Muscle layer of colon (tissue), 2 donors: Measurements from ENCODE around the gene DTX1.

Experiments
- H3K27ac ChIP-seq: one replicate; pipeline ENCODE4 v1.7.0; 2013; ENCODE audit warnings: low read depth, mild to moderate bottlenecking, low read length, moderate library complexity
- H3K27me3 ChIP-seq, 2 donors: one replicate each; pipeline ENCODE4 v1.7.0; 2013; ENCODE audit warnings: low read length in 2 of 2, mild to moderate bottlenecking in 2 of 2; ENCODE audit not compliant: insufficient read depth in 2 of 2, control insufficient read depth in 1 of 2
- H3K36me3 ChIP-seq: one replicate; pipeline ENCODE4 v1.7.0; 2013; ENCODE audit warnings: mild to moderate bottlenecking, low read length; ENCODE audit not compliant: insufficient read depth
- H3K4me1 ChIP-seq: one replicate; pipeline ENCODE4 v1.7.0; 2013; ENCODE audit warnings: mild to moderate bottlenecking, low read length; ENCODE audit not compliant: insufficient read depth
- H3K4me3 ChIP-seq, 2 donors: one replicate each; pipeline ENCODE4 v1.7.0; 2013; ENCODE audit warnings: low read length in 2 of 2, low read depth in 1 of 2, mild to moderate bottlenecking in 1 of 2, moderate library complexity in 1 of 2
- H3K9ac ChIP-seq: one replicate; pipeline ENCODE4 v1.7.0; 2013; ENCODE audit warnings: low read length
- H3K9me3 ChIP-seq: one replicate; pipeline ENCODE4 v1.7.0; 2013; ENCODE audit warnings: mild to moderate bottlenecking, low read length
- donor health status: abdominal sarcoma.
- donor health status: Adenocarcinoma of cecum.

Gene DTX1

GRCh38 chr12:113128802-113129663 lies 72.5 kb downstream of the DTX1 start:
- Histone ChIP-seq H3K27me3 (no peaks in the 10 kb centered on the region), H3K36me3 (no peaks in the 10 kb centered on the region), H3K4me1 (no peaks in the 10 kb centered on the region), H3K4me3 (no peak overlapping the region), H3K27ac (no peak overlapping the region), H3K9ac (no peak overlapping the region), H3K9me3 (no peaks in the 10 kb centered on the region)

- Histone ChIP-seq H3K9me3 (no peaks in the 10 kb centered on the region), H3K36me3 (no peaks in the 10 kb centered on the region), H3K9ac (no peak overlapping the region), H3K27me3 (peaks cover 0 to 7% of the 10 kb centered on the region in 2 donors), H3K27ac (no peak overlapping the region), H3K4me3 (no peak overlapping the region), H3K4me1 (no peaks in the 10 kb centered on the region)
Observed at GRCh38 chr12:113129664-113130456, 73.3 kb downstream of the DTX1 start.

GRCh38 chr12:113130457-113131135 lies 74.1 kb downstream of the DTX1 start:
- no peak overlapping the region for H3K4me3 ChIP-seq
- no peak overlapping the region for H3K9ac ChIP-seq
- H3K27ac ChIP-seq, result no peak overlapping the region
- H3K9me3 ChIP-seq, result no peaks in the 10 kb centered on the region
- no peaks in the 10 kb centered on the region for H3K4me1 ChIP-seq
- no peaks in the 10 kb centered on the region for H3K36me3 ChIP-seq
- H3K27me3 ChIP-seq, result peaks cover 0 to 15% of the 10 kb centered on the region in 2 donors

- H3K4me3 ChIP-seq, result no peak overlapping the region
- no peak overlapping the region for H3K27ac ChIP-seq
- no peak overlapping the region for H3K9ac ChIP-seq
- no peaks in the 10 kb centered on the region for H3K9me3 ChIP-seq
- no peaks in the 10 kb centered on the region for H3K4me1 ChIP-seq
- no peaks in the 10 kb centered on the region for H3K36me3 ChIP-seq
- peaks cover 0 to 21% of the 10 kb centered on the region in 2 donors for H3K27me3 ChIP-seq
Observed at GRCh38 chr12:113131556-113131955, 75.0 kb downstream of the DTX1 start.

- Histone ChIP-seq H3K9me3 (no peaks in the 10 kb centered on the region), H3K27ac (no peak overlapping the region), H3K4me1 (no peaks in the 10 kb centered on the region), H3K36me3 (no peaks in the 10 kb centered on the region), H3K27me3 (peaks cover 0 to 28% of the 10 kb centered on the region in 2 donors), H3K4me3 (no peak overlapping the region), H3K9ac (no peak overlapping the region)
Observed at GRCh38 chr12:113133036-113133435, 76.5 kb downstream of the DTX1 start.

- Histone ChIP-seq H3K4me3 (no peak overlapping the region), H3K36me3 (no peaks in the 10 kb centered on the region), H3K27ac (no peak overlapping the region), H3K27me3 (peaks cover 0 to 28% of the 10 kb centered on the region in 2 donors), H3K9me3 (no peaks in the 10 kb centered on the region), H3K9ac (no peak overlapping the region), H3K4me1 (no peaks in the 10 kb centered on the region)
Observed at GRCh38 chr12:113133666-113134065, 77.1 kb downstream of the DTX1 start.

GRCh38 chr12:113134071-113134470 lies 77.5 kb downstream of the DTX1 start:
- Histone ChIP-seq H3K9me3 (no peaks in the 10 kb centered on the region), H3K27me3 (peaks cover 0 to 28% of the 10 kb centered on the region in 2 donors), H3K27ac (no peak overlapping the region), H3K9ac (no peak overlapping the region), H3K36me3 (no peaks in the 10 kb centered on the region), H3K4me1 (no peaks in the 10 kb centered on the region), H3K4me3 (no peak overlapping the region)

GRCh38 chr12:113134521-113134951 lies 78.0 kb downstream of the DTX1 start:
- no peak overlapping the region for H3K4me3 ChIP-seq
- H3K9ac ChIP-seq, result no peak overlapping the region
- H3K27ac ChIP-seq, result no peak overlapping the region
- peaks cover 0 to 28% of the 10 kb centered on the region in 2 donors for H3K27me3 ChIP-seq
- no peaks in the 10 kb centered on the region for H3K9me3 ChIP-seq
- no peaks in the 10 kb centered on the region for H3K4me1 ChIP-seq
- H3K36me3 ChIP-seq, result no peaks in the 10 kb centered on the region

- Histone ChIP-seq H3K9me3 (no peaks in the 10 kb centered on the region), H3K9ac (no peak within 1 kb of the TSS), H3K4me3 (no peak within 1 kb of the TSS), H3K36me3 (no peaks in the 10 kb centered on the region), H3K27me3 (peaks cover 0 to 28% of the 10 kb centered on the region in 2 donors), H3K4me1 (no peaks in the 10 kb centered on the region), H3K27ac (no peak within 1 kb of the TSS)
Observed at GRCh38 chr12:113135178-113136127, 78.9 kb downstream of the DTX1 start, which contains the start of gene RASAL1. TSS of gene RASAL1 (minus strand) at chr12:113135761. CDS start at chr12:113135462, 299 bp downstream.

- Histone ChIP-seq H3K9me3 (no peaks in the 10 kb centered on the region), H3K27ac (no peak overlapping the region), H3K27me3 (peaks cover 0 to 28% of the 10 kb centered on the region in 2 donors), H3K4me3 (no peak overlapping the region), H3K4me1 (no peaks in the 10 kb centered on the region), H3K9ac (no peak overlapping the region), H3K36me3 (no peaks in the 10 kb centered on the region)
Observed at GRCh38 chr12:113136128-113136989, 79.8 kb downstream of the DTX1 start.
